H1 (cell line): ENCODE results near the gene CHCHD6. TPM values are rescaled to one million over a fixed set of nuclear protein-coding genes. Genes with fewer than 3 reads are reported as not detected.

Experiments
- CTCF ChIA-PET: fragments of 300-600 bp; sonication (Branson Sonifier 250); formaldehyde crosslinking; loops from one replicate; lab custom pipeline; 2021; ENCODE audit not compliant: partially characterized antibody; lab: Charles Lee
- POLR2A ChIA-PET: fragments of 300-600 bp; sonication (Branson Sonifier 250); formaldehyde crosslinking; loops from one replicate; lab custom pipeline; 2021; ENCODE audit warnings: inconsistent platforms; ENCODE audit not compliant: partially characterized antibody; lab: Charles Lee
- DNase-seq, 2 experiments: peaks; one replicate each; pipeline versions ENCODE4 v3.0.0 to v3.0.0-alpha.2; 2010 to 2022; ENCODE audit warnings: low spot score in 2 of 2, low read depth in 1 of 2, mixed read lengths in 1 of 2
- FAIRE-seq: peaks from 2 replicates; lab custom pipeline; 2011; peaks lifted over from hg19 to GRCh38; lab: Jason Lieb, UNC
- H2AFZ ChIP-seq: 2 replicates; pipeline ENCODE4 v1.8.1; 2012; ENCODE audit warnings: low read length, inconsistent platforms
- H2AK5ac ChIP-seq: 2 replicates; pipeline ENCODE4 v1.6.1; 2013; ENCODE audit warnings: low read depth, low read length
- H2BK120ac ChIP-seq: replicated peaks from 2 replicates; pipeline ENCODE3; 2013; ENCODE audit warnings: low read depth, low read length, inconsistent platforms
- H2BK12ac ChIP-seq: 2 replicates; pipeline ENCODE4 v1.6.1; 2013; ENCODE audit warnings: low read depth, low read length
- H2BK15ac ChIP-seq: 2 replicates; pipeline ENCODE4 v1.6.1; 2013; ENCODE audit warnings: low read length
- H2BK20ac ChIP-seq: 2 replicates; pipeline ENCODE4 v1.6.1; 2013; ENCODE audit warnings: low read length
- H2BK5ac ChIP-seq: 2 replicates; pipeline ENCODE4 v1.6.1; 2013; ENCODE audit warnings: low read depth, low read length
- H3K14ac ChIP-seq: 2 replicates; pipeline ENCODE4 v1.6.1; 2013; ENCODE audit warnings: inconsistent platforms; ENCODE audit not compliant: insufficient read length
- H3K18ac ChIP-seq: 2 replicates; pipeline ENCODE4 v1.6.1; 2013; ENCODE audit warnings: low read length; ENCODE audit errors: extremely low read depth
- H3K23ac ChIP-seq: 2 replicates; pipeline ENCODE4 v1.6.1; 2013; ENCODE audit warnings: inconsistent platforms; ENCODE audit not compliant: insufficient read length
- H3K23me2 ChIP-seq: 2 replicates; pipeline ENCODE4 v1.6.1; 2013; ENCODE audit warnings: low read depth, low read length
- H3K27ac ChIP-seq: 2 replicates; pipeline ENCODE4 v1.6.1; 2011; ENCODE audit warnings: low read depth, low read length, inconsistent platforms
- H3K27me3 ChIP-seq, 4 experiments: replicated peaks in 1 of 4; 1 replicate in 1 of 4; 2 replicates in 3 of 4; pipeline versions ENCODE4 v1.6.1 to v1.8.1; 2011 to 2013; ENCODE audit warnings: low read length in 3 of 4, mild to moderate bottlenecking in 3 of 4, inconsistent platforms in 2 of 4, mixed read lengths in 2 of 4, moderate library complexity in 1 of 4; ENCODE audit not compliant: control insufficient read depth in 3 of 4, insufficient read depth in 3 of 4; ENCODE audit errors: extremely low read depth in 1 of 4
- H3K36me3 ChIP-seq, 4 experiments: 2 replicates each; pipeline versions ENCODE4 v1.6.1 to v1.8.1; 2011 to 2013; ENCODE audit warnings: mild to moderate bottlenecking in 4 of 4, low read length in 3 of 4, moderate library complexity in 2 of 4, control low read depth in 1 of 4, inconsistent platforms in 1 of 4; ENCODE audit not compliant: insufficient read depth in 4 of 4, control insufficient read depth in 2 of 4
- H3K4ac ChIP-seq: replicated peaks from 2 replicates; pipeline ENCODE3; 2013; ENCODE audit warnings: low read length, low read depth, mixed read lengths, inconsistent platforms; ENCODE audit not compliant: insufficient read length
- H3K4me1 ChIP-seq, 4 experiments: replicated peaks in 1 of 4; 1 replicate in 1 of 4; 2 replicates in 3 of 4; pipeline versions ENCODE4 v1.6.1 to v1.8.1; 2011 to 2013; ENCODE audit warnings: low read length in 3 of 4, inconsistent platforms in 2 of 4, mixed read lengths in 1 of 4; ENCODE audit not compliant: insufficient read depth in 4 of 4, control insufficient read depth in 3 of 4
- H3K4me2 ChIP-seq, 2 experiments: 2 replicates each; pipeline versions ENCODE4 v1.6.1 to v1.8.1; 2011 to 2013; ENCODE audit warnings: low read depth in 2 of 2, low read length in 2 of 2, control low read depth in 1 of 2, inconsistent platforms in 1 of 2, mild to moderate bottlenecking in 1 of 2; ENCODE audit not compliant: insufficient read depth in 1 of 2
- H3K4me3 ChIP-seq, 4 experiments: fragments of 200-600, 300-600 bp in 1 of 4; sonication (generic), shearing (Covaris generic), sonication (Bioruptor Twin) in 1 of 4; 2 replicates each; pipeline versions ENCODE4 v1.5.1 to v1.8.1; 2011 to 2016; ENCODE audit warnings: low read length in 4 of 4, low read depth in 3 of 4, control low read depth in 2 of 4, inconsistent platforms in 2 of 4, mild to moderate bottlenecking in 2 of 4, mixed read lengths in 1 of 4, moderate library complexity in 1 of 4; ENCODE audit not compliant: insufficient read depth in 2 of 4; ENCODE audit errors: extremely low read depth in 1 of 4
- H3K56ac ChIP-seq: replicated peaks from 2 replicates; pipeline ENCODE3; 2013; ENCODE audit warnings: low read depth, mild to moderate bottlenecking, mixed read lengths, low read length, inconsistent platforms; ENCODE audit not compliant: insufficient read length
- H3K79me1 ChIP-seq: 2 replicates; pipeline ENCODE4 v1.6.1; 2013; ENCODE audit warnings: low read depth, low read length, control low read depth
- H3K79me2 ChIP-seq, 2 experiments: 2 replicates each; pipeline versions ENCODE4 v1.6.1 to v1.8.1; 2012 to 2013; ENCODE audit warnings: low read length in 2 of 2, mild to moderate bottlenecking in 2 of 2, inconsistent platforms in 1 of 2; ENCODE audit not compliant: insufficient read depth in 2 of 2, control insufficient read depth in 1 of 2
- H3K9ac ChIP-seq, 4 experiments: replicated peaks in 1 of 4; 1 replicate in 1 of 4; 2 replicates in 3 of 4; pipeline versions ENCODE4 v1.6.1 to v1.8.1; 2011 to 2013; ENCODE audit warnings: low read depth in 3 of 4, low read length in 3 of 4, control low read depth in 2 of 4, mild to moderate bottlenecking in 2 of 4, moderate library complexity in 2 of 4, inconsistent platforms in 1 of 4; ENCODE audit errors: extremely low read depth in 1 of 4
- H3K9me3 ChIP-seq, 2 experiments: 2 replicates each; pipeline versions ENCODE4 v1.6.1 to v1.8.1; 2012 to 2013; ENCODE audit warnings: mild to moderate bottlenecking in 2 of 2, moderate library complexity in 2 of 2, control low read depth in 1 of 2, inconsistent platforms in 1 of 2, low read depth in 1 of 2, low read length in 1 of 2, mixed read lengths in 1 of 2; ENCODE audit not compliant: insufficient read depth in 2 of 2
- H4K20me1 ChIP-seq, 2 experiments: replicated peaks in 1 of 2; 2 replicates each; pipeline versions ENCODE3 to v1.8.1; 2011 to 2013; ENCODE audit warnings: inconsistent platforms in 2 of 2, low read length in 2 of 2, mild to moderate bottlenecking in 1 of 2; ENCODE audit not compliant: insufficient read depth in 2 of 2, control insufficient read depth in 1 of 2
- H4K5ac ChIP-seq: 2 replicates; pipeline ENCODE4 v1.6.1; 2013; ENCODE audit warnings: low read length, low read depth, mixed read lengths, inconsistent platforms; ENCODE audit not compliant: insufficient read length
- H4K8ac ChIP-seq: 2 replicates; pipeline ENCODE4 v1.8.0; 2013; ENCODE audit warnings: mild to moderate bottlenecking, moderate library complexity, low read length, inconsistent platforms; ENCODE audit not compliant: insufficient read depth; ENCODE audit errors: extremely low read depth
- H4K91ac ChIP-seq: replicated peaks from 2 replicates; pipeline ENCODE3; 2013; ENCODE audit warnings: low read length, mixed read lengths, inconsistent platforms; ENCODE audit not compliant: insufficient read length
- BACH1 ChIP-seq: IDR thresholded peaks from 2 replicates; pipeline ENCODE4 v1.6.1; 2012; ENCODE audit warnings: low read length, improper control_type of control experiment
- CEBPB ChIP-seq: IDR thresholded peaks from 2 replicates; pipeline ENCODE4 v1.6.1; 2012; ENCODE audit warnings: low read depth, low read length
- CTBP2 ChIP-seq: IDR thresholded peaks from 2 replicates; pipeline ENCODE4 v1.7.0; 2011; ENCODE audit warnings: borderline replicate concordance, mild to moderate bottlenecking, moderate library complexity, mixed read lengths, low read length; ENCODE audit not compliant: insufficient read depth, insufficient read length
- SIN3A ChIP-seq, 2 experiments: IDR thresholded peaks in 1 of 2; conservative IDR thresholded peaks in 1 of 2; 2 replicates each; pipeline ENCODE4 v1.6.1; 2011 to 2012; ENCODE audit warnings: low read length in 2 of 2, improper control_type of control experiment in 1 of 2, low read depth in 1 of 2, mild to moderate bottlenecking in 1 of 2
- SP4 ChIP-seq: IDR thresholded peaks from 2 replicates; pipeline ENCODE4 v1.6.1; 2012; ENCODE audit warnings: low read length, inconsistent platforms
- SUZ12 ChIP-seq: fragments of 200-600 bp; sonication (generic); IDR thresholded peaks from 2 replicates; pipeline ENCODE4 v1.6.1; 2012; ENCODE audit warnings: mild to moderate bottlenecking, inconsistent platforms, low read length, moderate library complexity, mixed read lengths
- YY1 ChIP-seq: IDR thresholded peaks from 2 replicates; pipeline ENCODE4 v1.6.1; 2011; ENCODE audit warnings: low read depth, mild to moderate bottlenecking, low read length
- WGBS, 2 experiments: shearing (Covaris generic) in 1 of 2; methylation state at CpG; one replicate each; pipeline versions ENCODE4 v1.1.6 to v1.1.7; 2013 to 2015; ENCODE audit warnings: low lambda C conversion rate in 2 of 2, mixed read lengths in 2 of 2, inconsistent platforms in 1 of 2, low coverage in 1 of 2, missing lambda C conversion rate in 1 of 2; ENCODE audit not compliant: insufficient replicate concordance in 2 of 2, insufficient coverage in 1 of 2, insufficient read length in 1 of 2; ENCODE audit errors: extremely low coverage in 1 of 2, missing lambda C conversion rate in 1 of 2; 5-methylcytosine and 5-hydroxymethylcytosine counted together
- polyA plus RNA-seq, 7 experiments: library from polyadenylated mRNA; depleted of rRNA in 3 of 7; stranded (reverse) in 5 of 7; unstranded in 2 of 7; fragments of >200 nt in 5 of 7; fragments of 200-250 nt in 2 of 7; gene quantifications; 1 replicate in 5 of 7; 2 replicates in 1 of 7; 4 replicates in 1 of 7; pipeline versions ENCODE4 v1.2.1 to v1.2.3, GENCODE V29; 2011 to 2013; ENCODE audit warnings: missing spikeins in 2 of 7, mixed read lengths in 2 of 7
- total RNA-seq: library from RNA; stranded (reverse); fragmentation: NEBNext Ultra II Directional; extraction: Animal tissue kit (Norgen Biotek cat#: 25700); gene quantifications from 2 replicates; pipeline ENCODE4 v1.2.1, GENCODE V29; 2021

The CHCHD6 gene
- total and polyA plus RNA-seq, 2 of the 8 experiments (the other 6 are each of a cell fraction or from before 2014, with no cell fraction given), result 32.4 to 37.6 TPM

DNA sequence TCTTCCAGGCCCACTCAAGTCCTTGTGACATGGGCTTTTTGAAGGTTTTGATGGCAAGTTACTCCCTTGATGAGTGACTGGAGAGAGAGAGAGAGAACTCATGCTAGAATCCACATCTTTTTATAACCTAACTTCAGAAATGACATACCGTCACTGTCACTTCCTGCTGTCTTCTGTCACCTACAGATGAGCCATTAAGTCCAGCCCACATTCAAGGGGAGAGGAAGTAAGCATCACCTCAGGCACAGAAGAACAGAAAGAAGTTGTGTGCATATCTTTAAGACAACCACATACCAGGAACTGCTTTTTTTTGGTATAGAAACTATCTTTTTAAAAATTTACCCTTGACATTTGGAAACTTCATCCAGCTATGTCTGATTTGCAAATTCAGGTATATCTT lies 32.5 kb upstream of the CHCHD6 start:
- H4K91ac ChIP-seq, result no peak overlapping the region
- H2BK12ac ChIP-seq, result no peak overlapping the region
- DNase-seq (no peak), FAIRE-seq (no peak)
- 83% methylated on average over 1 of the region's 1 CpG; no CpG with 5 or more reads in 1 of the 2 experiments for WGBS, 2 experiments
- no peaks in the 10 kb centered on the region for H3K79me1 ChIP-seq
- no peak overlapping the region for H2BK15ac ChIP-seq
- H3K18ac ChIP-seq, result no peak overlapping the region
- no peak overlapping the region for H3K56ac ChIP-seq
- no peak overlapping the region for H2BK120ac ChIP-seq
- H3K9ac ChIP-seq, result no peak overlapping the region
- no peak overlapping the region for H3K4ac ChIP-seq
- POLR2A ChIA-PET, result no interaction called here
- H3K27ac ChIP-seq, result no peak overlapping the region
- no peak overlapping the region for H3K14ac ChIP-seq
- no peaks in the 10 kb centered on the region for H4K20me1 ChIP-seq
- no peak overlapping the region for H3K4me2 ChIP-seq
- no peaks in the 10 kb centered on the region for H3K36me3 ChIP-seq
- no peaks in the 10 kb centered on the region; a peak in 1 of 7 replicates for H3K4me1 ChIP-seq
- no peak overlapping the region for H2BK5ac ChIP-seq
- no peak overlapping the region for H3K4me3 ChIP-seq
- CTCF ChIA-PET, result interaction anchor here (1.0 to 1.7 kb wide), 2 partner anchors 9 to 12 kb away, joined by 5 to 6 read pairs; no protein-coding TSS in a partner anchor
- no peak overlapping the region for H2AFZ ChIP-seq
- no peak for TF ChIP-seq YY1
- no peak for TF ChIP-seq SIN3A (conservative IDR thresholded peaks at IDR 0.05 in 1 of 2, IDR thresholded peaks at IDR 0.05 in 1 of 2; ENCODE audit: low read depth in 1 of 2, low read length in 2 of 2)
- TF ChIP-seq BACH1, result no peak
- TF ChIP-seq CEBPB, result no peak
- TF ChIP-seq SUZ12, result no peak
- no peak for TF ChIP-seq SP4
- TF ChIP-seq CTBP2, result no peak
- TF ChIP-seq, all 59 proteins: peak for 0
- Histone ChIP-seq H4K5ac (no peak overlapping the region), H3K9me3 (peaks cover 0 to 7% of the 10 kb centered on the region in 2 experiments; a peak in 2 of 4 replicates), H4K8ac (no peak overlapping the region), H2AK5ac (no peak overlapping the region), H3K27me3 (no peaks in the 10 kb centered on the region), H3K79me2 (no peaks in the 10 kb centered on the region), H3K23ac (no peak overlapping the region), H2BK20ac (no peak overlapping the region), H3K23me2 (no peaks in the 10 kb centered on the region)
